Motor neuron (in vitro differentiated cells): Measurements from ENCODE around the gene SH2D3C. TPM values are rescaled to one million over a fixed set of nuclear protein-coding genes. Genes with fewer than 3 reads are reported as not detected.

Experiments
- ATAC-seq, 8 experiments: fragments of 200-7000 bp; cut with Tn5 transposase; replicated peaks in 6 of 8; 2 replicates each; pipeline ENCODE4 v1.8.0; 2021; ENCODE audit warnings: mild to moderate bottlenecking in 8 of 8, moderate library complexity in 8 of 8
- H3K27ac ChIP-seq, 2 donors: fragments of 250-450 bp; sonication (Bioruptor Pico); 2 replicates each; pipeline ENCODE4 v1.9.0; 2021; ENCODE audit warnings: antibody characterized with exemption in 2 of 2, mild to moderate bottlenecking in 2 of 2, moderate library complexity in 1 of 2
- H3K4me1 ChIP-seq, 2 donors: fragments of 250-450 bp; sonication (Bioruptor Pico); replicated peaks in 1 of 2; 2 replicates each; pipeline ENCODE4 v1.6.1; 2021; ENCODE audit warnings: antibody characterized with exemption in 2 of 2, mild to moderate bottlenecking in 2 of 2, moderate library complexity in 1 of 2
- H3K4me3 ChIP-seq, 5 donors: fragments of 250-450 bp; sonication (Bioruptor Pico); 2 replicates each; pipeline ENCODE4 v1.9.0; 2021; ENCODE audit warnings: antibody characterized with exemption in 5 of 5, mild to moderate bottlenecking in 5 of 5, moderate library complexity in 4 of 5
- WGBS, 10 experiments: fragments of 450-650 bp; shearing (Covaris generic); methylation state at CpG; one replicate each; pipeline ENCODE4 v1.0.0; 2022; 5-methylcytosine and 5-hydroxymethylcytosine counted together
- in situ Hi-C, 9 experiments: fragments of 400-800 bp; cut with MboI; loops; one replicate each; pipeline ENCODE4 v1.15.0; 2021; ENCODE audit warnings: low sequenced_read_pairs in 9 of 9, low pct_unique_long_range_greater_than_20kb in 2 of 9; ENCODE audit not compliant: unreplicated experiment in 9 of 9
- total RNA-seq, 8 experiments: library from RNA; unstranded; fragments of 300-600 nt; gene quantifications; 2 replicates each; pipeline versions ENCODE4 v1.2.3 to v1.2.4, GENCODE V29; 2022

Gene SH2D3C
- total RNA-seq, 8 experiments from 2014 or later: 0.14 to 12.5 (median 6.5) TPM

DNA sequence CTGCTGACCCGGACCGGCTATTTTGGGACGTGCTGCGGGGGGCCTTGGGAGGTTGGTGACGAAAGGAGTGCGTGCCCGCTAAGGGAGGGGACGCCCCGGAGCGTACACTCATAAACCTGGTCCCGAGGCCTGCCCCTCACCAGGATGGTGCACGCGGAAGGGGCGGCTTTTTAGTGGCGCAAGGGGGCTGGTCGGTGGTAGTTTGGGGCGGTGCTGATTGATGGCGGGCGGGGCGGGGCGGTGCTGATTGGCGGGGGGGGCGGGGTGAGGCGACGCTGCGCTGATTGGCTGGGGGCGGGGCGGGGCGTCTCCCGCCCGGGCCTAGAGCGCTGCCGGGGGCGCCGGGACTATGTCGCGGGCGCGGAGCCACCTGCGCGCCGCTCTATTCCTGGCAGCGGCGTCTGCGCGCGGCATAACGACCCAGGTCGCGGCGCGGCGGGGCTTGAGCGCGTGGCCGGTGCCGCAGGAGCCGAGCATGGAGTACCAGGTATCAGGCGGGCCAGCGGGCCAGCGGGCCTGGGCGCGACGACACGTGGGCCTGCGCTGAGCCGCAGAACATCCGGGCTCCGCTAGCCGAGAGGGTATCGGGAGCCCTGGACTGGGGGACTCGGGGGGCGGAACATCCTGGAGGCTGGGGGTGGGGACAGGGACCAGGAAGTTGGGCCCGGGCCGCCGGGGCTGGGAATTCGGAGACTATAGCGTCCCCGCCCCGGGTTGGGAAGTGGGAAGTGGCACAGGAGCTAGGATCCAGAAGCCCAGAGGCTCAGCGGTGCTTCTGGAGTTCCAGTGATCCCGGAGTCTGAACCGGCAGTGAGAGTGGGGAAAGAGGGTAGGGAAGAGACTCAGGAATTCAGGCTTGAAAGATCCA, 24.3 kb upstream of the SH2D3C start, which contains the start of gene FPGS:
Gene FPGS (plus strand): TSS at position 307 of the 868 bp plus-strand sequence. CDS start 43 bp downstream, at position 350.
- Histone ChIP-seq H3K4me1 (peaks cover 14 to 16% of the 10 kb centered on the region in 2 donors), H3K4me3 (peak within 1 kb of the TSS; percentile 51 to 89 (median 82)), H3K27ac (peak within 1 kb of the TSS; percentile 79 to 87)
- ATAC-seq: peak; percentile 79 to 92 (median 88)
- WGBS, 10 experiments: 0% methylated on average over 5 to 6 of the region's 83 CpGs; no CpG with 5 or more reads in 8 of the 10 experiments
- in situ Hi-C loops: no loop called here

DNA sequence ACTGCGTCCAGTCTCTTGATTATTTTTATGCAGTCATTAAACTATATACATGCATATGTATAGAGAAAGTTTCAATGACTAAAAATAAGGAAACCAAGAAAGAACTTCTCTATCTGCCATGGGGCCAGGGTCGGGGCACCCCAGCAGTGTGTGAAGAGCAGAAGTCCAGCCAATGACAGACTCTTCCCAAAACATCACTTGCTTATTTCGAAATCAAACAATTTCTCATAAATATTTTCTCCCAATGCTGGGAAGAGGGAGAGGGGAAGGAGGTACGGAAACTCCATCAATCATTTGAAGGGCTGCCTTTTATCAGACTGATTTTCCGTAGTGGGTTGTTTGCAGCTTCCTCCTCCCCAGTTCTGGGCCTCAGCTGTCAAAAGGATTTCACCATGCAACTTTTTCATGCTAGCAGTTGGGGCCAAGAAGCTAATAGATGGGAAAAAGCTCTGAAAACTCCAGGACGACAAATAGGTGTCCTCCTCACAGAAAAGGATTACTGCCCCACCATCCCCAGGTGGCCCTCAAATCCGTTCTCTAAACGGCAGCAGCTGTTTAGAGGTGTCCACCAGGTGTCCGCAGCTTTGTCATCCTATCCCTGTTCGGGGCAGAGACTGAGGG, 23.6 kb upstream of the SH2D3C start:
- Histone ChIP-seq H3K4me1 (peaks cover 14 to 16% of the 10 kb centered on the region in 2 donors), H3K4me3 (peak overlapping the region; percentile 51 to 89 (median 82)), H3K27ac (peak overlapping the region; percentile 34 to 61)
- in situ Hi-C loops: no loop called here
- peak in 1 of 8 experiments; percentile 3 for ATAC-seq
- 11 to 80% (median 36%) methylated on average over 1 to 7 of the region's 10 CpGs; no CpG with 5 or more reads in 1 of the 10 experiments for WGBS, 10 experiments

DNA sequence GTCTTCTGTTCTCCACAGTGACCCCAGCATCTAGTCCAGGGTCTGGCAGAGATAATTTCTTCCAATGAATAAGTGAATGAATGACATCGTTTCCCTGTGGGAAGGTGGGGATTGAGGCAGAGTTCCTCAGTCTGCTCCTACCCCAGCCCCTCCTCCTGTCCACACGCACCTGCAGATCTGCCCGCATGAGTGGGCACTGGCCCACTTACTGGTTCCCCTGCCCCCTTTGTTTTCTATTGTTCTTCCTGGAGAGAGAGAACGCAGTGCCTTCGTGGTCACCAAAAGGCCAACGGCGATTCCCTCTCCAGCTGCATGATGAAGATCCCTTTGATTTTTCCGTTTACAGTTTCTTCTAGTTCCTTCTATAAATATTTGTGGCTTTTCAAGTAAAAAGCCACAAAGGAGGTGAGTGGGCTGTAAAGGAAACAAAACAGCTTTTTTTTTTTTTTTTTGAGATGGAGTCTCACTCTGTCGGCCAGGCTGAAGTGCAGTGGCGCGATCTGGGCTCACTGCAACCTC, 18.4 kb upstream of the SH2D3C start:
- 30 to 88% (median 45%) methylated on average over 3 to 9 of the region's 11 CpGs; no CpG with 5 or more reads in 3 of the 10 experiments for WGBS, 10 experiments
- in situ Hi-C loops: no loop called here
- ATAC-seq: peak in 4 of 8 experiments; percentile 2 to 20 (median 6)
- H3K27ac ChIP-seq: no peak overlapping the region
- no peak overlapping the region for H3K4me3 ChIP-seq
- H3K4me1 ChIP-seq: peaks cover 2% of the 10 kb centered on the region in 2 donors

DNA sequence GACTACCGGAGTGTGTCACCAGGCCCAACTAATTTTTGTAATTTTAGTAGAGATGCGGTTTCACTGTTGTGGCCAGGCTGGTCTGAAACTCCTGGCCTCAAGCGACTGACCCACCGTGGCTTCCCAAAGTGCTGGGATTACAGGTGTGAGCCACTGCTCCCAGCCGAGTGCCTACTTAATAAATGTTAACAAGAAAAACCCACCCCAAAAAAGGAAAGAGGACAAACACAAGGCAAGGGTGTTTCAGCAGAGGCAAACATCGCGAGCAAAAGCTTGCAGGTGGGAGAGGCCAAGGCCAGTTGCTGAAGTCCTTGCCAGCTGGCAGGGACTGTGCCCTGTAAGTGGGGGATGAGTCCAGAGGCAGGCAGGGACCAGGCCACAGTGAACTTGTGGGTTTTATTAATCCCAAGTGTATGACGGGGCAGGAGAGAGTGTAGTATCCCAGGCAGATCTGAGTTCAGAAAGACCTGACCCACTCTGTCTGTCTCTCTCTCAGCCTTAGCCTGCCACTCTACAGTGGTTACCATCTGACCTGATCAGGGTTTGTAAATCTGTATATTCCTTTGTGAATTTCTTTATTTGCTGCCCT, 17.9 kb upstream of the SH2D3C start:
- in situ Hi-C loops: no loop called here
- ATAC-seq: peak in 7 of 8 experiments; percentile 7 to 46 (median 15)
- 11 to 100% (median 80%) methylated on average over 2 to 6 of the region's 8 CpGs; no CpG with 5 or more reads in 2 of the 10 experiments for WGBS, 10 experiments

DNA sequence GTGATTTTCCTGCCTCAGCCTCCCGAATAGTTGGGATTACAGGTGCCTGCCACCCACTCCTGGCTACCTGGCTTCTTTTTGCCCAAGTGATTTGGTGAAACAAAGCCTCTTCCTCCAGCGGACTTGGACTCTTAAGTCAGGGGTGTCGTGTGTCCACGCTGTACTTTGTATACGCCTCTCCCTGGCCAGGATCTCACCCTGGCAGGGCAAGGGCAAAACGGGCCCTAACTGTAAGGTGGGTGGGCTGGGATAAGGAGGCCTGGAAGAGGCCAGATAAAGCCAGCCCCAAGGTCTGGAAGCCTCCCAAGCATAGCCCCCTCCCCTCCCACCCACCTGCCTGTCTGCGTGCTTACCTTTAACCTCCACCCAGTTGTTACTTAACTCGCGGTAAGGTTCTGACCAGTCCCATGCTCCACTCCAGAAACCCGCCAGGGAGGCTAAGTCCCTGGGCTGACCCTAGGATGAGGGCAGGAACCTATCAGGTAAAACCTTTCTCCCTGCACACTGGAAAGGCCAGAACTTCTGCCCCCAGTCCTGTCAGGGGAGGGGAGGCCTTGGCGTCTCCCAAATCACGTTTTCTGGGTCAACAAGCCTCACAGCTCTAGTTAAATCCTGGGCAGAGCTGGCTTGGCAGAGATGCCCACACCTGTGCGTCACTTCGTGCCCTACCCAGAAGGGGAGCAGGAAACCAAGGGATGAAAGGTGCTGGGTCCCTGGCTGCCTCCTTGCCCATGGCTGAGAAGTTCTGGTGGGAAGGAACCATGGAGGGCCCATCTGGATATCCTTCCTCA, 15.7 kb upstream of the SH2D3C start:
- Histone ChIP-seq H3K4me1 (no peaks in the 10 kb centered on the region), H3K27ac (no peak overlapping the region), H3K4me3 (no peak overlapping the region)
- ATAC-seq: peak in 1 of 8 experiments; percentile 7
- in situ Hi-C loops: no loop called here
- WGBS, 10 experiments: 80 to 100% (median 94%) methylated on average over 1 to 8 of the region's 14 CpGs; no CpG with 5 or more reads in 4 of the 10 experiments

More for the DNA sequence above, 17.9 kb upstream of the SH2D3C start:
- Histone ChIP-seq H3K4me3 (no peak overlapping the region), H3K27ac (no peak overlapping the region), H3K4me1 (no peaks in the 10 kb centered on the region)

DNA sequence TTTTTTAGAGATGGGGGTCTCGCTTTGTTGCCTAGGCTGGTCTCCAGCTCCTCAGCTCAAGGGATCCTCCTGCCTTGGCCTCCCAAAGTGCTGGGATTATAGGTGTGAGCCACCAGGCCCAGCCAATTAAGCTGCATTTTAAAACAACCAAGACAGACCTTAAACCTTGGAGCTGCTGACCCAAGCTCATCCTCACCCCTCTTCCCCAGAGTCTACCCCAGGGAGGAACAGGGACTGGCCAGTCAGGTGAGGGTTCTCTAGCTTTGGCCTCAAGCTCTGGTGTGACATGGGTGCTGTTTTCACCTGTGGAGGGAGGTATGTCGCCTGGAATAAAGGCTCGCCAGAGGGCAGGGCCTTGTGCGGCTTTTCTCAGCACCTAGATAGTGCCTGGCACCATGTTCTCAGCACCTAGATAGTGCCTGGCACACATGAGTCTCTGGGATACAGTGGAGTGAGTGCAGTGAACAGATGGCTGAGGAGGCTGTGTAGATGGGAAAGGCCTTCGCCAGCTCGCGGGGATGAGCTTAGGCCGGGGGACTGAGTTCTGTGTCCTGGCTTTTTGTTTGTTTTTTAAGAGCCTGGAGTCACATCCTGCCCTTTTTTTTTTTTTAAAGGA, 14.7 kb upstream of the SH2D3C start:
- no peak overlapping the region for H3K27ac ChIP-seq
- WGBS, 10 experiments: 13 to 100% (median 58%) methylated on average over 1 to 6 of the region's 8 CpGs; no CpG with 5 or more reads in 2 of the 10 experiments
- in situ Hi-C loops: no loop called here
- no peak overlapping the region for H3K4me3 ChIP-seq
- ATAC-seq: peak in 7 of 8 experiments; percentile 4 to 66 (median 51)
- H3K4me1 ChIP-seq: no peaks in the 10 kb centered on the region

DNA sequence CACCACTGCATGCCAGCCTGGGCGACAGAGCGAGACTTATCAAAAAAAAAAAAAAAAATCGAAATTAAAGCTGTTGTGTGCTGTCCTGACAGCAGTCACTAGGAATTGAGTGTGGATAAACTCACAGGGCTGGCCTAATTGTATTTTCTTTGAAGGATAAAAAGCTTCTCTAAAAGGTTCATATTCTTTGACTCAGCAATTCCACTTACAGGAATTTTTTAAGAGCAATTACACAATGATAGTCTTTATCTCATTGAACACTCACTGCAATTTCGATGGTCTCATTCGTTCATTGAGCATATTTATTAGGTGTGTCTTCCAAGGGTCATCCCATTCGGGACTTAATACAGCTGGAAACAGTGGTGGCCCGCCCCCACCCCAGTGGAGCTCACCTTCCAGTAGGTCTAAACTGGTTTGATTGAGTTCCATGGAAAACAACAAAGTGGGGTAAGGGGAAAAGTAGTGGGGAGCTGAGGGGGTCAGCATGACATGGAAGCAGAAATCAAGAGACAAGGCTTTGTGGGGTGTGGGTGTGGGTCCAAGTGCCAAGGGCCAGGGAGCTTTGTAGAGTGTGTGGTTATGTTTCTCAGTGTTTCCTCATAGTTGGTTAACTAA, 14.1 kb upstream of the SH2D3C start:
- H3K27ac ChIP-seq: no peak overlapping the region
- ATAC-seq: no peak
- in situ Hi-C loops: no loop called here
- no peaks in the 10 kb centered on the region for H3K4me1 ChIP-seq
- no peak overlapping the region for H3K4me3 ChIP-seq
- WGBS, 10 experiments: 66 to 100% (median 84%) methylated on average over 1 to 5 of the region's 7 CpGs

DNA sequence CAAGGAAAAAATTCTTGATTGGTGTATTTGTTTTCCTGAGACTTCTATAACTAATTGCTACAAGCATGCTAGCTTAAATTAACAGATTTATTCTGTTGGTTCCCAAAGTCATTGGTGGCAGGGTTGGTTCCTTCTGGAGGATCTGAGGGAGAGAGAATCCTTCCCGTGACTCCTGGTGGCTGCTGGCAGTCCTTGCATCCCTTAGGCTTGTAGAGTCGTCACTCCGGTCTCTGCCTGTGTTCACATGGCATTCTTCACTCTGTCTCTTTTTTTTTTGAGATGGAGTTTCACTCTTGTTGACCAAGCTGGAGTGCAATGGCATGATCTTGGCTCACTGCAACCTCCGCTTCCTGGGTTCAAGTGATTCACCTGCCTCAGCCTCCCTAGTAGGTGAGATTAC, 12.6 kb upstream of the SH2D3C start:
- Histone ChIP-seq H3K4me1 (peaks cover 3 to 5% of the 10 kb centered on the region in 2 donors), H3K27ac (no peak overlapping the region), H3K4me3 (no peak overlapping the region)
- in situ Hi-C loops: no loop called here
- no peak for ATAC-seq
- 0 to 100% (median 90%) methylated on average over 1 to 4 of the region's 4 CpGs; no CpG with 5 or more reads in 5 of the 10 experiments for WGBS, 10 experiments

DNA sequence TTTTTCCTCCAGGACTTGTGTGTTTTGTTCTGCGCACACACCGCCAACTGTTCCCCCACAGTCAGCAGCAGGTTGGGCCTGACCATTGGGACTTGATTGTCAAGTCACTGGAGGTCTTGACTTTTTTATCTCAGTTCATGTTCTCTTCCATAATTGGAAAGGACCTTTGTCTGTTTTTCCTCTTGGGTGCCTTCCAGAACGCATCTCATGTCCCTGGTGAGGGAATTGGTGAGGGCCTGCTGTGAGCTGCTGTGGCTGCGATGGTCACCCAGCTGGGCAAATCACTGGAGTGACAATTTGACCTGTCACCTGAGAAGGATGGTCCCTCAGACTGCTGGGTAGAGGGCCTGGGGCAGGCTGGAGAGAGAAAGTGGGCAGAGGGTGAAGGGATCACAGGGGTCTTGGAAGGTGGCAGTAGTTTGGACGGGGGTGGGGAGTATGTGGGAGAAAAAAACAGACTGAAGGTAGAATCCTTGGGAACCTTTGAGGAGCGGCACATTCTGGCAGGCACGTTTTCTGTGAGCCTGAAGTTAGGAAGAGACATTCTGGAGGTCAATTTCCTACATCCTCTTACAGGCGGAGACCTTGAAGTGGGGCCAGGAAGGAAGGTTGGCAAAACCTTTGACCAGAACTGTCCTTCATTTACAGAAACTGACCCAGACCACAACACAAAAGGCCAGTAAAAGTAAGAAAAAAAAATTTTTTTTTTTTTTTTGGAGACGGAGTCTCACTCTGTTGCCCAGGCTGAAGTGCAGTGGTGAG, 11.8 kb upstream of the SH2D3C start:
- in situ Hi-C loops: no loop called here
- peaks cover 3 to 5% of the 10 kb centered on the region in 2 donors for H3K4me1 ChIP-seq
- 80 to 100% (median 99%) methylated on average over 1 to 6 of the region's 9 CpGs for WGBS, 10 experiments
- no peak overlapping the region for H3K27ac ChIP-seq
- ATAC-seq: no peak
- H3K4me3 ChIP-seq: no peak overlapping the region

DNA sequence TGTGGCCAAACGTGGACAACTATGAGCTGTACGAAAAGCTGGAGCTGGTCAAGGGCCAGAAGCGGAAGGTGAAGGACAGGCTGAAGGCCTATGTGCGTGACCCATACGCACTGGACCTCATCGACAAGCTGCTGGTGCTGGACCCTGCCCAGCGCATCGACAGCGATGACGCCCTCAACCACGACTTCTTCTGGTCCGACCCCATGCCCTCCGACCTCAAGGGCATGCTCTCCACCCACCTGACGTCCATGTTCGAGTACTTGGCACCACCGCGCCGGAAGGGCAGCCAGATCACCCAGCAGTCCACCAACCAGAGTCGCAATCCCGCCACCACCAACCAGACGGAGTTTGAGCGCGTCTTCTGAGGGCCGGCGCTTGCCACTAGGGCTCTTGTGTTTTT, 10.7 kb upstream of the SH2D3C start:
- H3K27ac ChIP-seq: no peak overlapping the region
- 60 to 100% (median 97%) methylated on average over 1 to 17 of the region's 25 CpGs; no CpG with 5 or more reads in 2 of the 10 experiments for WGBS, 10 experiments
- in situ Hi-C loops: no loop called here
- no peak for ATAC-seq
- H3K4me3 ChIP-seq: no peak overlapping the region
- peaks cover 5 to 6% of the 10 kb centered on the region in 2 donors for H3K4me1 ChIP-seq
